ENCODE measurements around the gene PLXNB3.
A peak's percentile ranks its signal among the peaks of the same experiment; 100 is the strongest.
"Not testable (repeated sequence)": the region's sequence is repeated elsewhere in the genome, so short reads cannot be mapped to it uniquely, and the experiment has no call there.

PLXNB3 gene

DNA sequence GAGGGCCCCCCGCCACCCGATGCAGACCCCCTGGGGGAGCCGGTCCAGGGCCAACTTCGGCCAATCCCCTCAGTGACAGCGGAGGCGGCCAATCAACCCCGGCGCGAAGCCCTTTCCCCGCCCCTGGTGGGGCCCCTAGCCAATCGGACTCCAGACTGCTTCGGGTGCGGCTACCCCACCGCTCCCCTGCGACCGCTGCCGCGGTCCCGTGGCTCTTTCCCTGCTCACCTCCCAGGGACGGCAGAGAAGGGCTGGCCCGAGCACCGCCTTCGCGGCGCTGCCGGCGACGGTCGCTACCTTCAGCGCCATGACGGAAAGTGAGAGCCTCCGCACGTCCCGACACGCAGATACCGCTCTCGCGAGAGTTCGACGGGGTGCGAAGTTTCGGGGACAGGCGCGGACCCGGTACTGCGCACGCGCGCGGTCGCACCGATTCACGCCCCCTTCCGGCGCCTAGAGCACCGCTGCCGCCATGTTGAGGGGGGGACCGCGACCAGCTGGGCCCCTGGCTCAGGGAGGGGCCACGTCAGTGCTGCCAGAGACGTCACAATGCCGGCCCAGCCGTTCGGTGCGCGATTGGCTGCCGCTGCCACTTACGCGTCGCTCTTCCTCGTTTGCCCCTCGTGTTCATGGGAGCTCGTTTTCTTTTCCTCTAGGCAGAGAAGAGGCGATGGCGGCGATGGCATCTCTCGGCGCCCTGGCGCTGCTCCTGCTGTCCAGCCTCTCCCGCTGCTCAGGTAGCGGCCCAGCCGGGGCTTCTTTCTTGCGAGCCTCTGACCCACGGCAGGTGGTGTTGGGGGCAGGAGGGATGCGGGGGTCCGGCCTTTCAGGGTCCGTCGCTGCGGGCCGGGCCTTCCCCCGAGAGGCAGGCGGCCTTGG is 30.2 kb downstream of the PLXNB3 start, which contains the start of the genes IDH3G and SSR4:
TSS of gene IDH3G (minus strand) at position 358 of the 879 bp plus-strand sequence. CDS start at position 309, 49 bp downstream.
TSS of gene SSR4 (plus strand) at position 651 of the 879 bp plus-strand sequence. CDS start at position 671, 20 bp downstream.
- peak; percentile 86 for DNase-seq

DNA sequence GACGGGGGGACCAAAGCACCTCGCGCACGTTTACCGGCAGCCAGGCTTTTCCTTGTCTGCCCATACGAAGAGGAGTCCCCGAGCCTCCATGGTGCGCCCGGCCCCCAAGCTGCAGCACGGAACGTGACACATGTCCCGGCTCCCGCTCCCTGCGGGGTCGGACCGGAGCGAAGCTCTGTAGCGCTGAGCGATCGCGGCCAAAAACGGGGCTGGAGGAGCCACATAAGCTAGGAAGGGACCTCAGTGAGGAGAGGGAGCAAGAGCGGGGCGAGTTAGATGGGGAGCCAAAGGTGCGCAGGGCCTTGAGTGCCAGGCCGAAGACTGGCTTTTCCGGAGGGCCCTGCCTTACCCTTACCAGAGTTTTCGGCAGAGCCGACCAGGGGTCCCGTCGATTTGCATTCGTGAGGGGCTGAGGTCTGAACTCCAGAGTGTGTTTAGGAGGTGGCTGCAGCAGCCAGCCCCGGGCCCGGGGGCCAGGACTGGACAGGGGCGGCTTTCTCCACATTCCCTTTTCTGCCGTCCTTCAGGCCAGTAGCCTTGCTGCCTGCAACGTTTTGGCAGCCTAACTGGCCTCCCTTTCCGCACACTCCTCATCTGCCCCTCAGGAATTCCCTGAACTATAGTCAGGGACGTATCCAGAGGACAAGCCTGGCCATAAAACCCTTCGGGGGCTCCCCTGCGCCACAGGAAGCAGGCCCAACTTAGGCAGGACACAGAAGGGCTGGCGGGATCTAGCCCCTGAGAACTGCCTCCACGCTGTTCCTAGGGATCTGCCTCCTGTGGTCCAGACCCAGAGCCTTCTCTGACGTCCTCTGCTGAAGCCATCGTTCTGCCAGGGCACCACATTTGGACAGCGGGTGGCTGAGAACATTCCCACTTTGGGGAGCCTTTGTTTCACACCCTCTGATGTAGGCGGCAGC is 31.1 kb downstream of the PLXNB3 start:
- no peak for DNase-seq

DNA sequence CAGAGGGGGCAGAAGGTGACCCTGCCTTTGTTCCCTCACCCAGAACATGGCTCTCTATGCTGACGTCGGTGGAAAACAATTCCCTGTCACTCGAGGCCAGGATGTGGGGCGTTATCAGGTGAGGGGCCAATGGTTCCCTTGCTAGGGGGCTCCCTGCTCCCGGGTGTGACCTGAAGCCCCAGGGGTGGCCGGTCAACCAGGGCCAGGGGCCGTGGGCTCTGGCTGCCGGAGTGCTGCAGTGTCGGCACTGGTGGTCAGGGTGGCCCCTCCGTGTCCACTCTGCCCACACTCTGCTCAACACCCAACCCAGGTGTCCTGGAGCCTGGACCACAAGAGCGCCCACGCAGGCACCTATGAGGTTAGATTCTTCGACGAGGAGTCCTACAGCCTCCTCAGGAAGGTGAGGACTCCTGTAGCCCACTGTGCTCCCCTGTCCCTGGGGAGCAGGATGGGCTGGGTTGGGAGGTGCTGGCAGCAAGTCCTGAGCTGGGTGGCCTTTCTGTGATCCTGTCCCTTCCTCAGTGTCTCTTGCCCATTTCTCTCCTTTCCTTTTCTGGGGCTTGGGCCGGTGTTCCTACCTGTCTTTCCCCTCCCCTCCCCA is 33.5 kb downstream of the PLXNB3 start:
- DNase-seq = no peak

DNA sequence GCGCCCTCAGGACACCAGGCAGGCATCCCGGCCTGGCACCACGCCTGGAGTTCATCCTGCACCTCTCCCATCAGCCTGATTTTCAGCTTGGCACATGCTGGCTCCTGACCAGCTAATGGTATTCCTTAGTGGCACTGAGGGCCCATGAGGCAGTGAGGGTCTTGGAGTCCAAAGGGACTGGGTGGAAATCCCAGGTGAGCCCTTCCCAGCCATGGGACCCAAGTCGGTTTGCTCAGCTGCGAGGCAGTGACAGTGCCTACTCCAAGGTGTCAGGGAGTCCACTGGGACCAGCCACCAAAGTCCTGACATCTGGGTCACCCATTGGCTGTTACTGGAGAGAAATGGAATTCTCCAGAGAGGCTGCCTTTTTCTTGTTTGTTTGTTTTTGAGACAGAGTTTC is 35.3 kb downstream of the PLXNB3 start:
- DNase-seq = no peak

DNA sequence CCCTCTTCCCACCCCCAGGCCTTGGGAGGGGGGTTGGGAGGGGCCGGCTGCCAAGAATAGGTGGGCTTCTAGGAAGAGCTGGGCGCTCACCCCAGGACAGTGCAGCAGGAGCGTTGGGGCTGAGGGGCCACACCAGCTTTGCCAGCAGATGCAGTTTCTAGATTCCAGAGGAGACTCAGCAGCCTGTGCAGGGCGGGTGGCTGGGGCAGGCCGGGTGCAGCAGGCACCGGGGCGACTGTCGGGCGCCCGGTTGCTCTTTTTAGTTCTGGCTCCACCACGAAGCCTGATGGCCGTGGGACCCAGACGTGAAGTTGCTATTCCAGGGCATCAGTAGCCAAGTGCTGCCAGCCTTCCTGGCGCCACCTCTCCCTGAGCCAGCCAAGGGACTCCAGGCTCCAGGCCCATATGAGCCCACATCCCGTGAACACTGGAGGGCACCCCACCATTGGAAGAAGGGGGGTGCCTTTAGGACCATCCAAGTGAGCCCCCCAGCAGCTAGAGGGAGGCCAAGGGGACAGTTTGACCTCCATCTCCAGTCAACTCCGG is 36.2 kb downstream of the PLXNB3 start:
- no peak for DNase-seq

DNA sequence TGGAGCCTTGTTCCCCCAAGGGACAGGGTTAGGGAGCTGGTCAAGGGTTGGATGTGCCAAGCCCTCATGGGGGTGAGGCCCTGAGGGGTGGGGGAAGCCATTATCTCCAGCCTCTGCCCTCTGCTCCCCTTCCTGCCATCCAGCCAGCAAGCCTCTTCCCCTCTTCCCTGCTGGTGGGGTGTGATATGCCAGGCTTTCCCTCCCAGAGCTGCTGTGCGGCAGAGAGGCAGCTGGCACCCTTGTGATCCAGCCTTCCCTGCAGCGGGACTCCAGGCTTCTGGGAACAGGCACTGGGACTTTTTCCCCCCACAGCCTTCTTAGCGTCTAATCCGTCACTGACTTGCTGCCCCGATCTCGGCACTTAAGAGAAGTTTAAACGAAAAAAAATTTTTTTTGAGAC is 36.7 kb downstream of the PLXNB3 start:
- no peak for DNase-seq

DNA sequence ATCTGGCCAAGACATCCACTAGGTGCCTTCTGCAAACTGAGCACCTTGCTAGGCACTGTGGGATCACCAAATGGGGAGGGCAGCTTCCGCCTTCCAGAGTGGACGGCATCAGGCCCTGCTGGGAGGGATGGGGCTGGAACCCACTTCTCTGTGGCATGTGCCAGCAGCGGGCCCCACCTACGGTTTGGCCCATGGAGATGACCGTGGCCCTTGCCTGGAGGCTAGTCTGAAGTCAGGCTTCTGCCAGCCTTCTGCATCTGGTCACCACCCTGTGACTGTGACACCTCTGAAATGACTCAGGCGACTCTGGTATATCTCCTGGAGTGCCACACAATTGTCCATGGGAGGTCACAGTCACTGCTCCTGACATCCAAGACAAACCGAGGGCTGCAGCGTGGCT is 37.6 kb downstream of the PLXNB3 start:
- no peak for DNase-seq

DNA sequence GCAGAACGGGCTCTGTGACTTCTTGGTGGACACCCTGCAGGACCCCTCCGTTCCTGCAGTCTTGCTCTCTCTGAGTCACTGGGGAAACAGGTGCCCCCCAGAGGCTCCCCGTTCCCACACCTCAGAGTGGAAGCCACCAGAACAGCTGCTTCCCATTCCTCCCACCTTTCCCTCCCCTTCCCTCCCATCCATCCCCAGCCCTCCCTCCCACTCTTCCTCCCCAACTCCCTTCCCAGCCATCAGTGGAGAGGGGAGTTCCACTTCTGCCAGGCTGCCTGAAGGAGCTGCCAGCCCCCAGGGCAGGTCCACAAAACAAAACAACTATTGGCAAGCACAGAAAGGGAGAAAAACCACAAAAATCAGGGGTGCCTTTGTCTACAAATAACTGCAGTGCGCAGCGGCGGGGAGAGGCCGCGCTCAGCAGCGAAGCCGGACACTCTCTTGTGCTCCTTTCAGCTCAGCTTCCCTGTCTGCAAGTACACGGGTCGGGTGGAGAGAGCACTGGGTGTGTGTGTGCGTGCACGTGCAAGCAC is 38.5 kb downstream of the PLXNB3 start:
- no peak for DNase-seq

DNA sequence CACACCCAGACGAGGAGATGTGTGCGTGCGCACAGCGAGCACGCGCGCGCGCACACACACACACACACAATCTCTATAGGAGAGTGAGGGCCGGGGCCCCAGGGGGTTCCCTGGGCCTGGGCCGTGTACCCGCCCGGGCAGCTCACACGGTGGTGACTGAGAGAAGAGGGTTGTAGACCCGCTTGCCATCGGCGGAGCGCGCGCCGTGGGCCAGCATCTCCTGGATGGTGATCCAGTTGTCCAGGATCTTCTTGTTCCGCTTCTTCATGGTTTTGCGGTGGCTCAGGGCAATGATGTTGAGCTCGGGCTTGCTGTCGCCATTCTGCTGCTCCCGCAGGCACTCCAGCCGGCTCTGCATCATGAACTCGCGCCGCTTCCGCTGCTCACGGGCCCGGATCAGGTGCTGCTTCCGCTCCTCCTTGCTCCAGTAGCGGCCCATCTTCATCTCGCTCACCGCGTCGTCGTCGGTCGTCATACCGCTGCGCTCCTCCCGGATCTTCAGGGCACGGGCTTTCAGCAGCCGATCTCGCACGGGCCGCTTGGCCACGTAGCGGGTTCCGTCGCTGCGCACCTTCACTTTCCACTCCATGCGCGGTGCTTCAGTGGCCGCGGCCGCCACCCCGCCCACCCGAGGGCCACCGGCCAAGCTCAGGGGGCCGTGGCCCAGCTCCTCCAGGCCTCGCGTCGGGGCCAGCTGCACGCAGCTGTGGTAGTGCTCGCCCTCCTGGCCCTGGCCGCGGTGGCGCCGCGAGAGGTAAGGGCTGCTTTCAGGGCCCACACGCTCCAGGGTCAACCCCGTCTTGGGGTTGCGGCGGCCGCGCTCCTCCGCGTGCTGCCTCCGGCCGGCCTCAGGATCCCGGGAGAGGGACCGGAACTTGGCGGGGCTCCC is 39.4 kb downstream of the PLXNB3 start:
- DNase-seq = no peak

DNA sequence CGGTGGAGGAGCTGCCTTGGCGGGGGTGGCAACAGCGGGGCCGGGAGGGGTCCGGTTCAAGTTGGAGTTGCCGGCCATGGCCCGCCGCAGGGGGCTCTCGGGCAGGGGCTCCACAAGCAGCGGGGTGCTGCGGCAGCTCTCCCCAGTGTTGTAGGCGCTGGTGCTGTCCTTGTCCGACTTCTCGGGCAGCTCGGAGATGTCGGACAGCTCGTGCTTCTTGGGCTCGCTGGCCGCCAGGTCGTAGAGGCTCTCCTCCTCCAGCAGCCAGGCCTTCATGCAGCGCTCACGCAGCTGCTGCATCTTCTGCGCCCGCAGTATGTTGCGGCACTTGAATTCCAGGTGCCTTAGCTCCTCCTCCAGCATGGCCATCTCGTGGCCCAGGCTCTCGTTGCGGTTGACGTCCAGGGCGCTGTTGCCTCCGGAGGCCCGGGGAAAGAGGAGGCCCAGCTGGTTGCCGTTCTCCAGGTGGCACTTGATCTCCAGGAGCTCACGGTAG is 40.1 kb downstream of the PLXNB3 start:
- DNase-seq = no peak

DNA sequence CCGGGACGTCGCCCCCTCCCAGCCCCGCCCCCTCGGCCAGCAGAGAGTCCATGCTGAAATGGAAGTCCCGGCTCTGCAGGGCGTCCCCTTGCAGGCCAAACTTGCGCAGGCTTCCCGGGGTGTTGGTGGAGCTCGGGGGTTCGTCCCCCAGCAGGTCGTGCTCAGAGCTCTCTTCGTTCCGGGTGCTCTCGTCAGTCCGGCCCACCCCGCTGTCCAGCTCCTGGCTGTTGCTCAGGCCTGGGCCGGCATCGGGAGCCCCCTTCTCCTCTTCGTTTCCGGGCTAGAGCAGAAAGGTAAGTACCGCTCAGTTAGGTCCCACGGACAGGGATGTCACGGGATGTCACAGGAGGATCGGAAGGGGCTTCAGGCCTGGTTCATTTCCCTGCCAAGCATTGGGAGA is 40.6 kb downstream of the PLXNB3 start:
- DNase-seq = no peak

DNA sequence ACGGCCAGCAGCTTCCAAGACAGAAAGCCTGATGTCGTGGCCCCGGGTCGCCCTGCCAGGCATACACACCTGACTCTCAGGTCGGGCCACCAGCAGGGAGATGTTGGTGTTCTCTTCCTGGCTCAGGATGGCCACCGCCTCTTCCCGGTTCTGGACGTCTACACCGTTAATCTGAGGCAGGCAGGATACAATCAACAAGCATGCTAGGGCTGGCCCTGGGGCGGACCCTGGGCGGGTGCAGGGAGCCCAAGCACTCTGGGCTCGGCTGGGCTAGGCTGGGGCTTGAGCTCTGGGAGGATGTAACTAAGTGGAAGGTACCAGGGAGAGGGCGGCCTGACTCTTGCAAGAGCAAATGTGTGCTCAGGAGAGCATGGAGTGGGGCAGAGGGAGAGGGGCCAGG is 41.4 kb downstream of the PLXNB3 start:
- no peak for DNase-seq

DNA sequence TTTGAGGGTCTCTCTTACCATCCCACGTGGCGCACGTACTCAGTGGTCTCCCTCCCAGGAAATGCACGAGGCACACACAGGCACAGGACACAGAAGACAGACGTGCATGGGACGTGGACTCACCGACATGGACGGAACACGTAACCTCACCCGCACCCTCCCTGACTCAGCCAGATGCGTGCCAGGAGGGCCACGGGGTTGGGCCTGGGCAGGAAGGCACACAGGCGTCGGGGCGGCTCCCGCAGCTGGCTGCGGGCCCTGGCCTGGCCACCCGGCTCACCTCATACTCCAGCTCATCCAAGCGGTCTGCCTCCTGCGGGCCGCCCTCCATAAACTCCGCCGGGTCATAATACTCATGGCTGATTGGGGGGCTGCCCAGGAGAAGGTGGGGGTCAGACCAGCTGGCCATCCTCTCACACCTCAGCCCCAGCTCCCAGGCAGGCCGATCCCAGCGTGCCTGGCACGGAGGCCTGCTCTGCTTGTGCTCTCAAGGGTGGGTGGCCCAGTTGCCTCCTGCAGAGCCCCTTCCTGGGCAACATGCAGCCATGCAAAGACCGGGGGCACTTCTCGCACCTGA is 43.0 kb downstream of the PLXNB3 start:
- no peak for DNase-seq

DNA sequence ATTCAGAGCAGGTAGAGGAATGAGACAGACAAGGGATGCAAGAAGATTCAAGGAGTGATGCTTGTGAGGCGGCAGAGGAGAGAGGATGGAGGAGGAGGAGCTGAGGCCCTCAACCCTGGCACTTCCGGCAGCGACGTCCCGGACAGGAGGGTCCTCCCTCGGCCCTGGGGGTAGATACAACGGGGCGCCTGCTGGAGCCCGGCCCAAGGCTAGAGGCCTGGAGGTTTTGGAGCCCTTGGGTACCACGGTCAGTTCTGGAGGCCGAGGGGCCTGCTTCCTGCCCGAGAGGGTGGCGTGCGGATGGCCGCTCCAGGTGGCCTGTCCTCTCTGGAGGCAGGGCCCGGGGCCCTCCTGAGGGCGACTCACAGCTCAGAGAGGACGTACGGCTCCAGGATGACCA is 43.9 kb downstream of the PLXNB3 start:
- DNase-seq = no peak

DNA sequence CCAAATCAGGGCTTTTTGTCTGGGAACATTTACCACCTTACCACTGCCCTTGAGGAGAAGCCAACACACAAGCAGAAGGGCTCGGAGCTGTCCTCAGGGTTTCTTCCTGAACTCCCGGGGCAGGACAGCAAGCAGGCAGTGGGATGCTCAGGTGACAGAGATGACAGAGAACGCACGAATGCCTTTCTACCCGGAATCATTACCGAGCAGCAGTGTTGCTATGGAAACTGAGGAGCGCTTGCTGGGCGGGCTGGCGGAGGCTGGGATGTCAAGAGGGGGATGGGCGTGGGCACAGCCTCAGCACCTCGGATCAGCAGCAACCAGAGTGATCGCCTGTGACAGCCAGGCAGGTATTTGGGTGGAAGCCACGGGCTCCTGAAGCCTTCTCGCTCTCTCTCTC is 48.2 kb downstream of the PLXNB3 start:
- no peak for DNase-seq

DNA sequence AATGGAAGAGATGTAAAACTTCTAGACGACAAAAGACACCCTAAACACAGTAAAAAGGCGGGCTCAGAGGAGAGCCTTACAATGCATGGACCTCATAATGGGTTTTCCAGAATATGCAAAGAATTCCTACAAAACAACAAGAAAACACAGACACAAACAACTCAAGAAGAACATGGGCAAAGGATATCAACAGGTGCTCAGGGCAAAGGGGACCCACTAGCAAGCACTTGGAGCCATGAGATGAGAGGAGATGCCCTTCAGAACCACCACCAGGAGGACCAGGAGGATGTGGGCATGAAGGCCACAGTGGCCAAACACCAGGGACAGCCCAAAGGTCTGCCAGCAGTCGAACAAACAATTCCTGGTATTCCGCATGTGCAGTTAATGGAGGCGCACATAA is 49.1 kb downstream of the PLXNB3 start:
- DNase-seq = no peak

DNA sequence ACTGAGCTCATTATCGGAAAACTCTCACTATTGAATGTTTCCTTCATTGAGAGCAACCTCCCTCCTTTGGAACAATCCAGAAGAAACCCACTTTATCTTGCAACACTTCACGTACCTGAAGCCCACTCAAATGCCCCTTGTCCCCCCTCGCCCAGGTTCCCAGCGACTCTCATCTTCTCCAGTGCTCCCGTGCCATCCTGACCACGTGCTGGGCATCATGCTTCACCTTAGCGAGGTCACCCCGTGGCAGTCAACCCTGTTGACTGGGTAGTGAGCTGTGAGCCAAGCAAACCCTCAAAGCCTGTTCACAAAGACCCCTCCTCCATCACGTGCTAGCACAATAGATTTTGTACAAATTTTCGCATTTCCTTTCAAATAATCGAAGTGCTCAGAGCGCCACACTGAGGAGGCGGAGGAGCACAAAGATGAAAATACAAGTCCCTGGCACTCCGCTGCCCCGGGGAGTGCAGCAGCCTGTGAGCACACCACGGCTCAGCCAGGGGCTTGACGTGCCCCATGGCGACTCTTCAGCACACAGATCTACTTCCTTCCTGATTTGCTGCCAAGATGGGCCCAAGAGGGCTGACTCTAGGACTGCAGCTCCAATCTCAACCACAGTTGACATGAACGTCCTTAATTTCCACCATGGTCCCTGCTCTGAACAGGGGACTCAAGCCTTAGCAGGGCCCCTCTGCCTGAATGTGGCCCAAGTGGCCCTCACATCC is 50.7 kb downstream of the PLXNB3 start:
- DNase-seq = no peak

DNA sequence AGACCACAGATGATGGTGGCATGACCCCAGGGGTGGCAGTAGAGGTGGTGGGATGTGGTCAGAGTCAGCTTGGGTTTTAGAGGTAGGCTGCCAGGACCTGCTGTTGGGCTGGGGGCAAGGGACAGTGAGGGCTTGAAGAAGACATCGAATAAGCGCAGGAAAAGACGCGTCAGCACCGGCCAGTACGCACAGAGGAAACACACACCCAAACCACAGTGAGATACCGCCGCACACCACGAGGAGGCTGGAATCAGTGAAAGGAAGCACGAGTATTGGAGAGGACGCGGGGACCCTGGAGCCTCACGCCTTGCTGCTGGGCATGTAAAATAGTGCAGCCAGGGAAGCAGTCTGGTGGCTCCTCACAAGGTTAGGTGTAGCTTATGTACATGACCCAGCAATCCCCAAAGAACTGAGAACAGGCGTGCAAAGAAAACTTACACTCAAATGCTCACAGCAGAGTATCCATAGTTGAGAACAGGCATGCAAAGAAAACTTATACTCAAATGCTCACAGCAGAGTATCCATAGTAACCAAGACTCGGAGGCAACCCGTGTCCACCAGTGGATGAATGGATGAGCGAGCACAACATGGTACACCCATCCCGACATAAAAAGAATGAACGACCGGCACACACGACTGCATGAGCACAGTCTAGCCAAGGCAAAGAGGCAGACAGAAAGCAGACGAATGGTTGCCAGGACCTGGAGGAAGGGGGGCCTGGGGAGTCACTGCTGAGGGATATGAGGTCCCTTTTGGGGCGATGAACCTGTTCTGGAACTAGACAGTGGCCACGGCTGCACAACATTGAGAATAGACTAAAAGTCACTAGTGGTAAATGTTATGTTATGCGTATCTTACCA is 53.0 kb downstream of the PLXNB3 start:
- DNase-seq = no peak

DNA sequence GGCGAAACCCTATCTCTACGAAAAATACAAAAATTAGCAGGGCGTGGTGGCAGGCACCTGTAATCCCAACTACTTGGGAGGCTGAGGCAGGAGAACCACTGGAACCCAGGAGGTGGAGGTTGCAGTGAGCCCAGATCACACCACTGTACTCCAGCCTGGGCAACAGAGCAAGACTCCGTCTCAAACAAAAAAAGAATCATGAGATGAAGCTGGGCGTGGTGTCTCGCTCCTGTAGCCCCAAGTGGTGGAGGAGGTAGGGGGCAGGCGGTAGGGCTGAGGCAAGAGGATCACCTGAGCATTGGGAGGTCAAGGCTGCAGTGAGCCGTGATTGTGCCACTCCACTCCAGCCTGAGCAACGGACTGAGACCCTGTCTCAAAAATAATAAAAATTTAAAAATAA is 54.0 kb downstream of the PLXNB3 start:
- not testable (repeated sequence) for DNase-seq
